ENCODE results near the gene KIF2A.

Gene KIF2A

DNA sequence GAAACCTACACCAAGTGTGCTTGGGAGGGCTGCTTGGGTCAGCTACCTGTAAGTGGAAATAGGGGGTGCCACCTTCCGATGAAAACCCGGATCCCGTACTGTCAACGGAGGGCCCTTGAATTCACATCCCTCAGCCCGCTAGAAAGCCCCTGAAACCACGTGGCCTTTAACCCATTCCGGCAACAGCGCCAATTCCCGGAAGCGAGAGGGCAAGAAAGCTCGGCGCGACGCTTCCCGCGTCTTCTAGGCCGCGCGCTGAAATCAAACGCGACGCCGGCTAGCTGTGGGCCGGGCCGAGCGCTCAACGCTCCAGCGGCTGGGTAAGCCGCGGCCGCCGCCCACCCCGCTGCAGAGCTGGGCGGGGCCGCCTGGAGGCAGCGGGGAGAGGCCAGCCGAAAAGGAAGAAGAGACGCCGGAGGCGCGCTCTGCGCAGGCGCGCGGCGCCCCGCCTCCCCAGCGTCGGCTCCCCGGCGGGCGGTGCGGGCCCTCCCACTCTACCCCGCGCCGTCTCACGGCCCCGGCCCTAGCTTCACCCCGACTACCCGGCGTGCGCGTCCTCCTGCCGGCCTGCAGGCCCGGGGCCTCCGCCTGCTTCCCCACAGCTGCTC, at the start of gene KIF2A:
Gene KIF2A, plus strand, starts transcription at position 492 of the 608 bp plus-strand sequence. CDS start 267 bp downstream, outside the sequence.
- DNase-seq (ENCODE audit: low spot score) (peak; percentile 72), FAIRE-seq (no peak)

GRCh38 chr5:62257020-62257367, 49.0 kb upstream of the KIF2A start:
- FAIRE-seq (no peak), DNase-seq (ENCODE audit: low spot score) (no peak)

DNA sequence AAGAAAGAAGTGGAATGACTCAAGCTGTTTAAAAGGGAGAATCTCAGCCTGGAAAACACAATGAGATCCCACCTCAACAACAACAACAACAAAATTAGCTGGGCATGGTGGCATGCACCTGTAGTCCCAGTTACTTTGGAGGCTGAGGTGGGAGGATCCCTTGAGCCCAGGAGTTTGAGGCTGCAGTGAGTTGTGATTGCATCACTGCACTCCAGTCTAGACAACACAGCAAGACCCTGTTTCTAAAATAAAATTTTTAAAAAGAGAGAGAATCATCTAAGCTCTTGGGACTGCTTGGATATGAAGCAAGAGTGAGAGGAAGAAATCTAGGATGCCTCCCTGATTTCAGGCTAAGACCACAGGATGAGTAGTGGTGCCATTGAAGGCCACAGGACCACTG, 47.4 kb upstream of the KIF2A start:
- FAIRE-seq (no peak), DNase-seq (ENCODE audit: low spot score) (no peak)

- FAIRE-seq (no peak), DNase-seq (ENCODE audit: low spot score) (no peak)
Measured at GRCh38 chr5:62259699-62260250, 46.2 kb upstream of the KIF2A start.

DNA sequence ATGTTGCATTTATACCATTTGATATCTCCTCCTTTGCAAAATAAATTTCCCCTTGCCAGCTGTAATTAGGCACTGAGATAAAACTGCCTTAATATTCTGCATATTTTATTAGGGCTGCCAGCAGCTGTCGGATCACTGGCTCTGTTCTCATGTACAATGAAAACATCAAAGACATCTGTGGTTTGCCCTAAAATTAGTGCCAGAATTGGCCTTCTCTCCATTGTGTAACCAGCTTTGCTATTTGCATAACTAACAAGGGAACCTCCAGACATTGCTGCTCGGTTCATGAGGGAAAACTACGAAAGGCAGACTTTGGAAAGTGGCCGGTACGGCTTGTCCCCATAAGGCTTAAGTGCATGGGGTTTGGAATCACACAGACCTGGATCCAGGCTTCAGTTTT, 45.5 kb upstream of the KIF2A start:
- DNase-seq (ENCODE audit: low spot score) (no peak), FAIRE-seq (no peak)

DNA sequence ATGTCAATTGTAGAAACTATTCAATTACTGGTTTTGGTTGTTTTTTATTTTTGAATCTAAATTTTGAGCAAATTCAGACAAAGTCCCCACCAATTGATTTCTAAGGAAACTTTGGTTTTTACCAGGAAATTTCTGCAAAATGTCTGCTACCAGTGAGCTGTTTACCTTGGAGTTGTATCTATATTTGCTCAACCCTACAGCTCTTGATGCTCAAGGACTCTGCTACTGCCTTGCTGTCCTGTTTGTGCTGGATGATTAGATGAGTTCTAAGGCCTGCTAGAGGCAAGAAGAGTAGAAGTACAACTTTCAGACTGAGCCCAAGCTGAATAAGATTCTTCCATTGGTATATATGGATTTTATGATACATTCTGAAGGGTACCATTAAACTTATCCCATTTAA, 42.6 kb upstream of the KIF2A start:
- DNase-seq (ENCODE audit: low spot score) (no peak), FAIRE-seq (no peak)

DNA sequence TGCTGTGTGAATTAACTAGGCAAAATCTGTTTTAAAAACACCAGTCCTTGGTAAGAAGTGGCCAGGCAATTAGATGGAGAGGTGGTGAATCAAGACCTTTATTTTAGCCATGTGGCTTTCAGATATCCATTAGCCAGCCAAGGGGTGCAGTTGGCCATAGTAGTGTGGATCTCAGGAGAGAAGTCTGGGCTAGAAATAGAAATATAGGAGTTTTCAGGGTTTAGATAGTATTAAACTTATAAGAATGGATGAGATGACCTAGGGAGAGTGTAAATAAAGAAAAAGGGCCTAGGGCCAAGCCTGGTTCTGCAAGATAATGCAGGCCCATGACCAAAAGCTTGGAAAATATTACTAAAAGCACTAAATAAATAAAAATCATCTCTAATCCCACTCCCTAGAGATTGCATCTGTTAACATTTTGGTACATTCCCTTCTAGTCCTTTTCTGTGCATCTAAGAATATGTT, 40.3 kb upstream of the KIF2A start:
- FAIRE-seq (no peak), DNase-seq (ENCODE audit: low spot score) (no peak)

- FAIRE-seq (no peak), DNase-seq (ENCODE audit: low spot score) (no peak)
Measured at GRCh38 chr5:62266573-62266972, 39.4 kb upstream of the KIF2A start.

DNA sequence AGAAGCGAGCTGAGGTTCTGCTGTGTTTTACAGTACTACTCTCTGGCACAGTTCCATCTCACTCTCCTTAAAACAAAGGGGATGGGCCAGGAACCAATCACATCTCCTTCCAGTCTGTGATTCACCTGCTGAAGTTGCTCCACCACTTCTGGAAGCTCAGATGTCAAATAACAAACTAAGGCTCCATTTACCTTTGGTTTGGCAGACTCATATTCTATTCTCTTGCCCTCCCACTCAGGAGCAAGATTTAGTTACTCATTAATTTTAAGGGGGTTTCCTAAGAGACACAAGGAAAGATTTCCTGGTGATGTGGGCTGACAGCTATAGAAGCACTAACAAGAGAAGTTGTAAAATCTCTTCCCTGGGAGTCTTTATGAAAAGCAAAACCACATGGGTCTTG, 37.8 kb upstream of the KIF2A start:
- peak; percentile 76 for FAIRE-seq
- DNase-seq (ENCODE audit: low spot score), result peak; percentile 68

DNA sequence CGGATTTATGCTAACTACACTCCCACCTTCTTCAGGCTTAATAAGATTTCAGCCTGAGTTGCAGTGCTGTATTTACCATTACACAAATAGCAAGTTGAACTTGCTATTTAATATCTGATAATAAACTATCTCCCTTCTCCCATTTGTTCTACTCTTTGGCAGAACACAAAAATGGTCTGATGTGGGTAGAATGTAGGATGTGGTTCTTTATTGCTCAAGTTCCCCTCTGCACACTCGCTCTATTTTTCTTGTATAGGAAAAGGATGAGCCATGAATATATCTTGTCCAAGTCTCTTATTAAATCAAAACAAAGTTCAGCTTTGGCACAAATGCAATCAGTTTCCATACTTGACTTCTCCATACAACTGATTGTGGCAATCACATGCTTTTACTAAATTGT, 37.2 kb upstream of the KIF2A start:
- FAIRE-seq (no peak), DNase-seq (ENCODE audit: low spot score) (no peak)

GRCh38 chr5:62271370-62271769, 34.6 kb upstream of the KIF2A start:
- FAIRE-seq, result no peak

DNA sequence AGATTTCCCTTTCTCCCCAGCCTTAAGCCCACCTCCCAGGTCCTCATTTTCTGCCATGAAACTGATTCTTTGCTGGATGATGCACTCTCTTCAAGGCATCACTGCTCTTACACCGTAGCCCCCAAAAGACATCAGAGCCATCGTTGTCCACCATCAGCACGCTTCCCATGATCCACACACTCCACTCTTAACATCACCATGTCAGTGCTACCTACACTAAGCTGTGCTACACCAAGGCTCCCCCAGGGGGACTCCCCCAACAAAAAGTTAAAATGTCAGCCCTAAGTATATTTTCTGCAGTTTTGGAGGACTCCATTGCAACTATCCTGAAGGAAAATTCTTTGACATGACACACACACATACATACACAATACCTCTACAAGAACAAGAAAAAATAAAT, 34.1 kb upstream of the KIF2A start:
- FAIRE-seq, result no peak
- no peak for DNase-seq (ENCODE audit: low spot score)

More at GRCh38 chr5:62271370-62271769, 34.6 kb upstream of the KIF2A start:
- DNase-seq (ENCODE audit: low spot score), result no peak

DNA sequence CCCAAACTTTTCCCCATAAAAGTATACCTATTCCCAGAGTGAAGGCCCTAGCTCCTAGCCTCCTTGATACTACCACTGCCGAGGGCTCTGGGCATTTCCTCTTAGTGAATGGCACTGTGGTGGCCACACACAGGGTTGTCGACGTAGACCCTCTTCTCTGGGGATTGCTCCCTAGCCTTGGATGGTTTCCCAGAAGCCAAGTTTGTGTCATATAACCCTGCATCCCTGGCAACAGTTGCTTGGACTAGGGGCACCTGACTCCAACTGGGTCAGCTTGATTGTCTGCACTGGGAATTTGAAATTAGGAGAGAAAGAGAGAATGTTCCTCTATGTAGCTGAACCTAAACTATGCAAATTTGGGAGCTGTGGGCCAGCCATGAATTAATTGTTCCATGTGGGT, 32.3 kb upstream of the KIF2A start:
- no peak for FAIRE-seq
- DNase-seq (ENCODE audit: low spot score), result no peak

DNA sequence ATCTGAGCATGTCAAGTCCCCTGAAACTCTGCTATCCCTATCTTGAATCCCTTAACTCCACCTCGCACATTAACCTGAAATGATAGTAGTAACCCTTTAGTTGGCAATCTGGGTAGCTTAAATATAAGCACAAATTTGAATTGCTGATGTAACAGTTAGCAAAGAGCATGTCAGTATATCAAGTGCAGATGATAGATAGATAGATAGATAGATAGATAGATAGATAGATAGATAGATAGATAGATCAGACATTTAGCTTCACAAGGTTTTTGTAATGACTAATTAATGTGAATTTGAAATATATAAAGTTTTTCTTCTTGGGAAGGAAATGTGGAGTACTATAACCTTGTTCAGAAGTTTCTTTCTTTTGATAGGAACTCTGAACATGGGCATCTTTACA, 30.4 kb upstream of the KIF2A start:
- FAIRE-seq (no peak), DNase-seq (ENCODE audit: low spot score) (no peak)

- FAIRE-seq (no peak), DNase-seq (ENCODE audit: low spot score) (no peak)
Measured at GRCh38 chr5:62281411-62281810, 24.6 kb upstream of the KIF2A start.

DNA sequence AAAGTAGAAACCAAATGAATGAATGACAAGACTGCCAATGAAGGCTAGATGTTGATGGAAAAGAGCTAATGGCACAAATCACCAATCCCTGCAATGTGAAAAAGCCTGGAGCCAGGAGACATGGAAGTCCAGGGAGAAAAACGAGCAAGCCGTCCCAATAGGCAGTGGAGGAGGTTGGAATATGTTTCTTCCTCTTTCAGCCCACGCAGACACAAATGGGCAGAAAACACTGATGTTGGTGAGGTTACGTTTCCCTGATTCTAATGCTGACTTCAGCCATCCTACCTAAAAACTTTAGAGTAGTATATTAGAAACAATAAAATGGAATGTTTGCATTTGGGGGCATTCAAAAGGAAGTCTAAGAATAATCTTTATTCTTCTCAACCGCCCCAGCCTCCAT, 23.9 kb upstream of the KIF2A start:
- FAIRE-seq (no peak), DNase-seq (ENCODE audit: low spot score) (no peak)

- FAIRE-seq, result no peak
- DNase-seq (ENCODE audit: low spot score), result no peak
Measured at GRCh38 chr5:62283005-62283404, 23.0 kb upstream of the KIF2A start.

DNA sequence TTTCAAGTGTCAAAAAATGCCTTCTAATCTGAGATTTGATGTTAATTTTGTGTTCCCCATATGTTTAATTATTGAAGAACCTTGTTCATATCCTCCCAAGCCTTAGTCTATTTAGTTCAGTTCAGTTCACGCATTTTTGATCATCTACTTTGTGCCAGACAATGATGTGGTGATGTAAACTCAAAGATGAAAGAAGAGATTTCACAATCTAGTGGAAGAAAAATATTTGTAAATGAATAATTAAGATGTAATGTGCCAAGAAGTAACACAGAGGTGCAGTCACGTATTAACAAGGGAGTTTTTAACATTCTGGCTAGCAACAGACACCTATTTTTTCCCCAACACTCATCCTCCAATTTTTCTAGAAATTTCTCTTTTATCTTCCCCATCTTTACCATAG, 22.1 kb upstream of the KIF2A start:
- FAIRE-seq, result no peak

GRCh38 chr5:62284946-62285891, 20.8 kb upstream of the KIF2A start:
- DNase-seq (ENCODE audit: low spot score) (no peak), FAIRE-seq (no peak)

More for the DNA sequence above, 22.1 kb upstream of the KIF2A start:
- no peak for DNase-seq (ENCODE audit: low spot score)

- FAIRE-seq (no peak), DNase-seq (ENCODE audit: low spot score) (no peak)
Measured at GRCh38 chr5:62286834-62287233, 19.2 kb upstream of the KIF2A start.

- DNase-seq (ENCODE audit: low spot score) (no peak), FAIRE-seq (no peak)
Measured at GRCh38 chr5:62287237-62287636, 18.8 kb upstream of the KIF2A start.

- FAIRE-seq (no peak), DNase-seq (ENCODE audit: low spot score) (no peak)
Measured at GRCh38 chr5:62288118-62288517, 17.9 kb upstream of the KIF2A start.

Data from RCC 7860 (cell line).